HepG2 (cell line): ENCODE measurements around the gene TTLL6. TPM values are rescaled to one million over a fixed set of nuclear protein-coding genes. Genes with fewer than 3 reads are reported as not detected.

Experiments
- ATAC-seq: fragments of 200-7000 bp; cut with Tn5 transposase; 3 replicates; pipeline ENCODE4 v1.9.1; 2020; ENCODE audit warnings: mild to moderate bottlenecking, moderate library complexity
- BruUV-seq: library from RNA; stranded (reverse); fragments of 400-500 nt; replicated peaks from 2 replicates; lab custom pipeline; 2021; lab: Mats Ljungman, UMichigan
- CTCF ChIA-PET: fragments of 300-600 bp; formaldehyde crosslinking; extraction: SDS; loops from one replicate; lab custom pipeline; 2021; ENCODE audit warnings: low total read pairs, inconsistent platforms, low intra/inter-chr PET ratio; lab: Yijun Ruan, JAX
- POLR2A ChIA-PET: fragments of 350-600 bp; sonication (Branson Sonifier 250); formaldehyde crosslinking; loops from one replicate; lab custom pipeline; 2020; ENCODE audit warnings: antibody characterized with exemption, inconsistent platforms; lab: Yijun Ruan, JAX
- DNase-seq: peaks from one replicate; pipeline ENCODE4 v3.0.0-alpha.2; 2015; ENCODE audit warnings: low spot score
- FAIRE-seq: peaks from 3 replicates; lab custom pipeline; 2011; peaks lifted over from hg19 to GRCh38; lab: Jason Lieb, UNC
- H2AFZ ChIP-seq: one replicate; pipeline ENCODE4 v1.6.1; 2011; ENCODE audit warnings: low read length, inconsistent platforms
- H3K27ac ChIP-seq: fragments of 300-600 bp; 3 replicates; pipeline ENCODE4 v1.8.0; 2011; ENCODE audit warnings: mixed run types, mild to moderate bottlenecking, mixed read lengths, low read length, inconsistent platforms; ENCODE audit not compliant: insufficient read depth; ENCODE audit errors: extremely low read length
- H3K27me3 ChIP-seq, 2 experiments: fragments of 200-600 bp in 1 of 2; 2 replicates in 1 of 2; 3 replicates in 1 of 2; pipeline versions ENCODE4 v1.6.0 to v1.8.0; 2011; ENCODE audit warnings: low read length in 2 of 2, mild to moderate bottlenecking in 2 of 2, moderate library complexity in 2 of 2, inconsistent platforms in 1 of 2; ENCODE audit not compliant: insufficient read depth in 2 of 2, control insufficient read depth in 1 of 2
- H3K36me3 ChIP-seq, 2 experiments: fragments of 200-600 bp in 1 of 2; replicated peaks in 1 of 2; 2 replicates in 1 of 2; 3 replicates in 1 of 2; pipeline versions ENCODE4 v1.5.1 to v1.8.0; 2011; ENCODE audit warnings: low read length in 2 of 2, inconsistent platforms in 1 of 2; ENCODE audit not compliant: insufficient read depth in 2 of 2, control insufficient read depth in 1 of 2
- H3K4me1 ChIP-seq: 2 replicates; pipeline ENCODE4 v1.5.1; 2012; ENCODE audit warnings: low read length, inconsistent platforms; ENCODE audit not compliant: insufficient read depth
- H3K4me2 ChIP-seq: 2 replicates; pipeline ENCODE4 v1.6.0; 2011; ENCODE audit warnings: low read depth, low read length, inconsistent platforms
- H3K4me3 ChIP-seq, 3 experiments: fragments of 200-600 bp in 1 of 3; sonication (generic), shearing (Covaris generic) in 1 of 3; replicated peaks in 1 of 3; 2 replicates each; pipeline ENCODE4 v1.5.1; 2011 to 2016; ENCODE audit warnings: low read length in 3 of 3, inconsistent platforms in 2 of 3, low read depth in 2 of 3, mild to moderate bottlenecking in 2 of 3, control low read depth in 1 of 3, mixed read lengths in 1 of 3; ENCODE audit not compliant: insufficient read depth in 1 of 3
- H3K79me2 ChIP-seq: one replicate; pipeline ENCODE4 v1.6.1; 2011; ENCODE audit warnings: low read length, inconsistent platforms; ENCODE audit not compliant: insufficient read depth
- H3K9ac ChIP-seq: 2 replicates; pipeline ENCODE4 v1.6.0; 2011; ENCODE audit warnings: mild to moderate bottlenecking, low read depth, low read length, inconsistent platforms; ENCODE audit not compliant: insufficient read depth
- H3K9me3 ChIP-seq: 2 replicates; pipeline ENCODE4 v1.5.1; 2012; ENCODE audit warnings: mild to moderate bottlenecking, low read length
- H4K20me1 ChIP-seq: 2 replicates; pipeline ENCODE4 v1.6.0; 2011; ENCODE audit warnings: inconsistent platforms, mild to moderate bottlenecking, low read length, moderate library complexity; ENCODE audit not compliant: insufficient read depth
- ASH2L ChIP-seq: fragments of 300-600, 200-600 bp; sonication (generic); IDR thresholded peaks from 2 replicates; pipeline ENCODE4 v1.7.0; 2017; ENCODE audit warnings: low read depth, mild to moderate bottlenecking, moderate library complexity, mixed read lengths, low read length; ENCODE audit not compliant: insufficient read length
- BATF2 ChIP-seq: sonication (generic); formaldehyde crosslinking; IDR thresholded peaks from 2 replicates; pipeline ENCODE4 v1.8.0; 2022; ENCODE audit warnings: mild to moderate bottlenecking, missing genetic modification reagents, moderate library complexity
- CBX5 ChIP-seq: sonication (generic); formaldehyde crosslinking; IDR thresholded peaks from 2 replicates; pipeline ENCODE4 v1.4.0; 2020; ENCODE audit warnings: missing genetic modification reagents, borderline replicate concordance
- CREBL2 ChIP-seq: sonication (generic); formaldehyde crosslinking; IDR thresholded peaks from 2 replicates; pipeline ENCODE4 v1.8.1; 2023; ENCODE audit warnings: missing genetic modification reagents, mild to moderate bottlenecking, borderline replicate concordance
- CTCF ChIP-seq: sonication (generic); formaldehyde crosslinking; IDR thresholded peaks from 2 replicates; pipeline ENCODE4 v1.5.0; 2020; ENCODE audit warnings: mild to moderate bottlenecking, missing genetic modification reagents, moderate library complexity
- EEA1 ChIP-seq: sonication (generic); formaldehyde crosslinking; IDR thresholded peaks from 2 replicates; pipeline ENCODE4 v1.5.1; 2020; ENCODE audit warnings: mild to moderate bottlenecking, missing genetic modification reagents, borderline replicate concordance
- EZH2 ChIP-seq: conservative IDR thresholded peaks from 2 replicates; pipeline ENCODE4 v1.6.1; 2012; ENCODE audit warnings: mild to moderate bottlenecking, low read depth, low read length, moderate library complexity
- GTF3A ChIP-seq: sonication (generic); formaldehyde crosslinking; conservative IDR thresholded peaks from 2 replicates; pipeline ENCODE4 v1.4.0; 2020; ENCODE audit warnings: mild to moderate bottlenecking, missing genetic modification reagents
- HDAC2 ChIP-seq: sonication (generic); formaldehyde crosslinking; IDR thresholded peaks from 2 replicates; pipeline ENCODE4 v1.4.0; 2020; ENCODE audit warnings: missing genetic modification reagents
- KDM1A ChIP-seq: IDR thresholded peaks from 2 replicates; pipeline ENCODE4 v1.6.1; 2016; ENCODE audit warnings: missing compliant biosample characterization
- MXD3 ChIP-seq: IDR thresholded peaks from 2 replicates; pipeline ENCODE4 v1.6.1; 2016; ENCODE audit warnings: mild to moderate bottlenecking, missing biosample characterization, missing genetic modification reagents
- PAX8 ChIP-seq: sonication (generic); formaldehyde crosslinking; IDR thresholded peaks from 2 replicates; pipeline ENCODE4 v1.8.0; 2022; ENCODE audit warnings: mild to moderate bottlenecking, missing genetic modification reagents, borderline replicate concordance
- RFX5 ChIP-seq: IDR thresholded peaks from 2 replicates; pipeline ENCODE4 v1.6.1; 2011; ENCODE audit warnings: low read depth, low read length, improper control_type of control experiment
- SOX6 ChIP-seq, 2 experiments: fragments of 450-650 bp in 1 of 2; sonication (generic) in 1 of 2; formaldehyde crosslinking in 1 of 2; IDR thresholded peaks; 2 replicates each; pipeline versions ENCODE4 v1.4.0 to v1.6.1; 2017 to 2020; ENCODE audit warnings: antibody characterized with exemption in 1 of 2, mild to moderate bottlenecking in 1 of 2, missing genetic modification reagents in 1 of 2
- ZMYM4 ChIP-seq: sonication (generic); formaldehyde crosslinking; IDR thresholded peaks from 2 replicates; pipeline ENCODE4 v1.8.1; 2023; ENCODE audit warnings: mild to moderate bottlenecking, missing genetic modification reagents
- ZNF800 ChIP-seq: sonication (generic); formaldehyde crosslinking; IDR thresholded peaks from 2 replicates; pipeline ENCODE4 v1.4.0; 2020; ENCODE audit warnings: missing genetic modification reagents
- WGBS: methylation state at CpG from one replicate; pipeline ENCODE4 v1.1.6; 2017; ENCODE audit warnings: low lambda C conversion rate; 5-methylcytosine and 5-hydroxymethylcytosine counted together
- in situ Hi-C: cut with HindIII; loops from 2 replicates; pipeline ENCODE4 v1.10.0; 2017; ENCODE audit warnings: low pct_unique_long_range_greater_than_20kb; ENCODE audit not compliant: extremely low pct_ligation_motif_present
- intact Hi-C: fragments of 100-400 bp; cut with micrococcal nuclease; formaldehyde crosslinking; loops from one replicate; pipeline ENCODE4 v1.10.0; 2022; ENCODE audit not compliant: unreplicated experiment
- polyA plus RNA-seq, 8 experiments: library from polyadenylated mRNA; depleted of rRNA in 3 of 8; stranded (reverse) in 7 of 8; unstranded in 1 of 8; fragments of >200 nt; fragmentation: Illumina TruSeq in 4 of 8; extraction: Trizol in 4 of 8; gene quantifications; 2 replicates each; pipeline versions ENCODE4 v1.2.1 to v1.2.3, GENCODE V29; 2011 to 2016; ENCODE audit warnings: low read depth in 4 of 8, missing spikeins in 1 of 8, mixed read lengths in 1 of 8; ENCODE audit not compliant: insufficient read depth in 1 of 8
- total RNA-seq, 5 experiments: library from RNA; depleted of rRNA; stranded (reverse); fragments of >200 nt; fragmentation: Illumina TruSeq; extraction: Trizol; gene quantifications; 2 replicates each; pipeline ENCODE4 v1.2.3, GENCODE V29; 2016; ENCODE audit warnings: low read depth in 1 of 5

TTLL6 gene
- total and polyA plus RNA-seq, 2 of the 13 experiments (the other 11 are each of a cell fraction or from before 2014, with no cell fraction given), result 0.04 to 0.08 TPM

- no peak for TF ChIP-seq BATF2 (CRISPR knock-in tag)
- peak; percentile 24 for TF ChIP-seq CTCF (CRISPR knock-in tag)
- TF ChIP-seq ZNF800 (CRISPR knock-in tag), result 0 out of 2 replicates have a peak, but pooled peaks have one; percentile 51
These were observed 62.3 kb downstream of the TTLL6 start (continued) for GRCh38 chr17:48754500-48755261.

GRCh38 chr17:48753794-48754499 is 63.1 kb downstream of the TTLL6 start:
- 20% methylated on average over 22 of the region's 22 CpGs for WGBS
- CTCF ChIA-PET, result no interaction called here
- H3K36me3 ChIP-seq, result no peaks in the 10 kb centered on the region
- no peak overlapping the region for H3K4me2 ChIP-seq
- intact Hi-C loops, result no loop called here
- in situ Hi-C loops, result no loop called here
- H3K27ac ChIP-seq, result no peak overlapping the region
- no peak overlapping the region for H2AFZ ChIP-seq
- FAIRE-seq (no peak), ATAC-seq (no peak), DNase-seq (no peak)
- no peak overlapping the region for H3K9ac ChIP-seq
- no TSS peak for BruUV-seq
- H3K9me3 ChIP-seq, result no peaks in the 10 kb centered on the region
- no peak overlapping the region for H3K4me3 ChIP-seq
- H3K27me3 ChIP-seq, result peaks cover 44 to 91% of the 10 kb centered on the region in 2 experiments
- no peaks in the 10 kb centered on the region for H3K4me1 ChIP-seq
- POLR2A ChIA-PET, result no interaction called here
- no peaks in the 10 kb centered on the region for H4K20me1 ChIP-seq
- H3K79me2 ChIP-seq, result no peaks in the 10 kb centered on the region
- TF ChIP-seq GTF3A (CRISPR knock-in tag) (no peak), MXD3 (no peak), HDAC2 (CRISPR knock-in tag) (no peak), ASH2L (no peak), KDM1A (CRISPR knock-in tag) (no peak), SOX6 (IDR thresholded peaks at IDR 0.05) (no peak), SOX6 (CRISPR knock-in tag; IDR thresholded peaks at IDR 0.05) (no peak), ZMYM4 (CRISPR knock-in tag) (no peak), EEA1 (no peak), CREBL2 (no peak), RFX5 (no peak), EZH2 (no peak; the same call in 1 of the 2 replicates), CBX5 (CRISPR knock-in tag) (no peak), PAX8 (CRISPR knock-in tag) (no peak)
